Right kidney (tissue), 1 donor: ENCODE data around the gene PAPLN.

ENCODE experiments used
- DNase-seq: peaks from one replicate; pipeline ENCODE4 v3.0.0-alpha.2; 2016

Gene PAPLN

DNA sequence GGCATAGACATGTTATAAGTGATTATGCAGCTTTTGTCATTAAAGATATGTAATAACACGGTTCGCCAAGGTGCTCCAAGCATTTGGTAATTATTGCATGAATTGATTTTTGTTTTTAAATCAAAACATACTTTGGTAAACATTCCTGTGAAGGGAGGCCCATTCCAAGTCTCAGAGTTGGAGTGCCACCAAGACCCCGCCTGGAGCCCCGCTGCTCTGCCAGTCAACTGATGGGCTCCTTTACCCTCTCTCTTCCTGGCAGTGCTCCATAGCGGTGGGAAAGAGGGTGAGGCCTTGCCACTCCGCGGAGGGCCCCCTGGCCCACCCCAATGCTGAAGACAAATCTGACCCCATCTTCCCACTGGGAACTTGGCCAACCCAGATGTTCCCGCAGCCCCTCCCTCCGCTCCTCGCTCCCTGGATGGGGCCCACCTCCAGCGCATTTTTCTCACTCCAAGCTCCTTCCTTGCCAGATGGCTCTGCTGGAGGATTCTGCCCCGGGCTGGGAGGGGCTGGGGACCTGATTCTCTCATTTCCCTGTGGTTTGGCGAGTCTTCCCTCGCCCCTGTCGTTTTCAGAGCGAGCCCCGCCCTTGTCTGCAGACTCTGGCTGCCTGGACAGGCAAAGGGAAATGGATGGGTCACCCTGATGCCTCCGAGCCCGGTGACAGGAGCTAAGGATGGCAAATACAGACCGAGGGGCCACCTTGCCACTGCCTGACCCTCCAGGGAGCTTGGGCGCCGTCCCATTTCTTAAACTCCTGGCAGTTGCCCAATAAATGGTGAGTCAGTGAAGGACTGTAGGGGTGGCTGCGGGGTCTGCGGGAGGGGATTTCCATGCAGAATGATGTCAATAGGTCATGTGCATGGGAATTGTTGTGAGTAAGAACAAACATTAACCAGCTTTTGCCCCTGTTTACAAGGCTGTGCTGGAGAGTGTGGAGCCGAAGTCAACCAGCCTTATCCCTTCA is 9.2 kb upstream of the PAPLN start:
- peak; percentile 39 for DNase-seq

DNA sequence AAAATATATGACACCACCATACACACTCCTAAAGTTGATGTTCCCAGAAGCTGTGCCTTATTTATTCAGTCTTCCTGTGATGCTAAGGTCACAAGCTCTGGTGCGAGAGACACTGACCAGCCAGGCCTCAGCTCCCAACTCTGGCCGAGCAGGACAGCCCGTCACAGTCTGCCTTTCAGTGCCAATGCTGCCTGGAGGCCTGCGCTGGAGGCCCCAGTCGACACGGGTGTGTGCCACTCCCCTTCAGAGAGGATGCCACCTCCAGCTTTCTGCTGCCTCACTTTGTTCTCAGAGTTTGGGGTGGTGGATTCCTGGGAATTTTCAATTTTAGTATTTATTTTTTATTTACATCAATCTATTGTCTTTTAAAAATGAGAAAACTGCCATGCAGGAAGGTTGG is 7.3 kb upstream of the PAPLN start:
- no peak for DNase-seq

DNA sequence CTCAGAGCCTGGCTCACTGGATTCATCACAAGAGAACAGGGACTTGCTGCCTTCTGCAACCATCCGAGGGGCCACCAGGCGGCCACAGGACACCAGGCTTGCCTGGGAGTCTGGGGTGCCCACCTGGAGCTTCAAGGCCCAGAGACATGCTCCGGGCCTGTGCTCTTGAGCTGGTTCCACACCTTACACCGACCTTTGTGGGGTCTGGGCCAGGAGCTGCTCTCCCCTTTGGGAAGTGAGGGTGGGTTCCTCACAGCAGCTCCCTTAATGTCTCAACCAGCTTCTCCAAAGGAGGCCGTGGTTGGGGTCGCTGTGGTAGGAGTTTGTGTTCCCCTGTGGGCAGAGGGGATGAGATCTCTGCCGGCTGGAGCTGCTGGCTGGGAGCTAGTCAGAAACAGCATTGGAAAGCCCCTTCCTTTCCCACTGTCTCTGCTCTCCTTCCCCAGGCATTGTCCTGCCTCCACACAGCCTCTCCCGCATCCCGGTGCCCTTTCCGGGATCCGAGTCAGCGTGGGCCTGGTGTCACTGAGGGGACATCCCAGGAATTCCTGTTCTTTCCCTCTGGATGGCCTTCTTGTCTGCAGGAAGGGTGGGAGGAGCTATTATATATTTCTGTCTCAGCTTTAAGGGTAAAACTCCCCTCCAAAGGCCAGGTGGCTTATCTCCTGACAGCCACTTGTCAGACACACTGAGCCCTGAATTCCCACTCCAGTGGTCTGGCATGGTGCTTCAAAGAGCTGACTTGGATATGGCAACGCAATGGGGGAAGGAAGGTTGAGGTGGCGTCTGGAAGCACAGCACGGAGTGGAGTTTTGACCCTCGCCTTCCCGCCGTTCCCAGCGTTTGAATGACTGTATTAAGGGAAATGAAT is 5.1 kb upstream of the PAPLN start:
- DNase-seq = peak; percentile 44

- DNase-seq = no peak
Measured at GRCh38 chr14:73232984-73233383, 4.3 kb upstream of the PAPLN start.

- DNase-seq = no peak
Measured at GRCh38 chr14:73233564-73233963, 3.7 kb upstream of the PAPLN start.

- DNase-seq = no peak
Measured at GRCh38 chr14:73234029-73234428, 3.3 kb upstream of the PAPLN start.

DNA sequence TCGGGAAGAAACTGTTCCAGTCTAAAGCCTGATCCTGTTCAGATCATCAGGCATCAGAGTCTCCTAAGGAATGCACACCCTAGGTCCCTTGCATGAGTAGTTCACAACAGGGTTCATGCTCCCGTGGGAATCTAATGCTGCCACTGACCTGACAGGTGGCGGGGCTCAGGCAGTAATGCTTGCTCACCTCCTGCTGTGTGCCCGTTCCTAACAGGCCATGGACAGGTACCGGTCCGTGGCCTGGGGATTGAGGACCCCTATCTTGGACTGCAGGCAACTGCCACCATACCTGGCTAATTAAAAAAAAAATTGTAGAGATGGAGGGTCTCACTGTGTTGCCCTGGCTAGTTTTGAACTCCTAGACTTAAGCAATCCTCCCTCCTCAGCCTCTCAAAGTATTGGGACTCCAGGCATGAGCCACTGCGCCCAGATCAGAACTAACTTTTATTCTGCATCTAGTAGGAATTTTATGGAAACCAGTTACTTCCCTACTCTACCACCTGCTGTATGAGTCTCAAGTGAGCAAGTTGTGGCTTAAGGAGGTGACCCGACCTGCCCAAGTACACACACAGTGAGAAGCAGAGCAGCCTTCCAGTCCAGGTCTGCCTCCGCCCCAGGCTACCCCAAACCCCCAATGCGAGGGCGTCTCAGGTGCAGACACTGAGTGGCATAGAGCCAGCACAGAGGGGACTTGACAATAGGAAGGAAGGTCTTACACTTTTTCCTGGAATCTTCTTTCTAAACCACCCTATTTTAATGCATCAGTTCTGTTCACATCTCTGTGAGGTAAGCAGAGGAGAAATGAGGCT is 2.5 kb upstream of the PAPLN start:
- DNase-seq = no peak

GRCh38 chr14:73235531-73236155 is 1.7 kb upstream of the PAPLN start:
- DNase-seq = peak; percentile 52

DNA sequence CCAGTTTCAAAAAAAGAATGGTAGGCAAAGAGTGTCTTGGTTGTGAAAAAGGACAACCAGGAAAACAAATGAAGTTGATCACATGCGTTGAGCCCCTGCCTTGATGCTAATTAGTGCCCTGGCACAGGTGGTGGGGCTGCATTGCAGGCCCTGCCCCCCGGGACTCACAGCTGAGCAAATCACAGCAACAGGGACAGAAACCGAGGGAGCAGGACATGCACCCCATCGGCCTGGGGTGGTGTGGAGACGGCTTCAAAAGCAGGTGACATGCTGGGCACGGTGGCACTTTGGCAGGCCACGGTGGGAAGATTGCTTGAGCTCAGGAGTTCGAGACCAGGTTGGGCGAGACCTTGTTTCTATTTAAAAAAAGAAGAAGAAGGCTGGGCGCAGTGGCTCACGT is 1.1 kb upstream of the PAPLN start:
- DNase-seq = no peak

DNA sequence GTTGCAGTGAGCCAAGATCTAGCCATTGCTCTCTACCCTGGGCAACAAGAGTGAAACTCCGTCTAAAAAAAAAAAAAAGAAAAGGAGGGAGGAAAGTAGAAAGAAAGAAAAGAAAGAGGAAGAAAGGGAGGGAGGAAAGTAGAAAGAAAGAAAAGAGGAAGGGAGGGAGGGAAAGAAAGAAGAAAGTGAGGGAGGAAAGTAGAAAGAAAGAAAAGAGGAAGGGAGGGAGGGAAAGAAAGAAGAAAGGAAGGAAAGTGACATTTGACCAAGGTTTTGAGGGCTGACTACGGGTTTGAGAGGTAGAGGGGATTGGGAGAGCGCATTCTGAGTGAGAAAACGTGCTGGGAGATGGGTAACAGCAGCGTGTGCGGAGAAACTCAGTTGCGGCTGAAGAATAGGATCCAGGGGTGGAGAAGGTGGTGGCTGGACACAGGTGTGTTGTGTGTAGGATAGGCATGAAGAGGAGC is 521 bp upstream of the PAPLN start:
- DNase-seq = no peak

- DNase-seq = no peak
Measured at GRCh38 chr14:73237786-73238423, 599 bp downstream of the PAPLN start.

- peak; percentile 51 for DNase-seq
Measured at GRCh38 chr14:73238424-73238852, 1.1 kb downstream of the PAPLN start.

- DNase-seq = no peak
Measured at GRCh38 chr14:73238941-73239340, 1.6 kb downstream of the PAPLN start.

GRCh38 chr14:73239393-73240241 is 2.3 kb downstream of the PAPLN start:
- peak; percentile 66 for DNase-seq

DNA sequence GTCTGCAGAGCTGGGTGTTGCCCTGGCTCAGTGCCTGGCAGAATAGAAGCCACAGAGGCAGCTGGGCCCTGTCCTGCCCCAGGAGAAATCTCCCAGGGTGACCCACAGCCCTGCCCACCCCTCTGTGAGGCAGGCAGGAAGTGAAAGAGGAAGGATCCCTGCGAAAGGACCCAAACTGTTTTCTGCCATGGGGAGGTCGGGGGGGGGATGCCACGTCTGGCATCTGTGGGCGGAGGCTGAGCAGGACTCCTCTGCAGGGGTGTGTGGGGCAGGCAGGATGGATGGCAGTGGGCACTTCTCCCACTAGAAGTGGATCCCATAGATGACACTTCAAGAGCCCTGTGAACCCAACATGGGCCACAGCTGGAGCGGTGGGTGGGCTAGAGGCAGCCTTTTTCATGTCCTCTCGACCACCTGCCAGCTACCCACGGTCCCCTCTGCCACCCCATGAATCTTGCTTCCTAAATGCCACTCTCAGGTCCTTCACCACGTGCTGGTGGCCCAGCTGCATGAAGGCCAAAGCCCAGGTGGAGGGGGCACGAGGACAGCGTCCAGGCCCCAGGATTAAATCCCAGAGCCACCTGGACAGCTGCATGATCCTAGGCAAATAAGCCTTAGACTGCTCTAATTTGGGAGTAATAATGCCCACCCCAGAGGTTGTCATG is 3.6 kb downstream of the PAPLN start:
- DNase-seq = no peak

- DNase-seq = peak; percentile 32
Measured at GRCh38 chr14:73241481-73242165, 4.3 kb downstream of the PAPLN start.

GRCh38 chr14:73242357-73242901 is 5.1 kb downstream of the PAPLN start:
- peak; percentile 23 for DNase-seq

- DNase-seq = no peak
Measured at GRCh38 chr14:73243341-73243740, 6.0 kb downstream of the PAPLN start.

DNA sequence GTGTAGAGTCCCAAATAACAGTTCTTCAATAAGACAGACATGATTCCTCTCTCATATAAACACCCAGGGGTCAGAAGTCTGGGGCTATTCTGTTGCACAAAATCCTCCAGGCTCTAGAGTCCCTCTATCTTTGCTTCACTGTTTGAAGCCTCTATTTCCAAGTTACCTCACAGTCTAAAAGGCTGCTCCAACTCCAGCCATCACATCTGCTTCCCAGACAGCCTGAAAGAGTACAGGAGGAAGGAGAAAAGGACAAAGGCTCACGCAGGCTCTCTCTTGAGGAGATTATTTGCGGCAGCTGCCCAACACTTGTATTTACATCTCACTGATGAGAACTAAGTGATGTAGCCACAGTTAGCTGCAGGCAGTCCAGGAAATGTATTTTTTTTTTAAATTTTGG is 6.4 kb downstream of the PAPLN start:
- DNase-seq = no peak
